NOMO-1 treated with dmso at 0.1 percent for 144 hours (cell line): ENCODE measurements around the gene SLAMF7.

Experiments
- DNase-seq: peaks from one replicate; lab custom pipeline; 2025; ENCODE audit not compliant: unreplicated experiment; lab: John Stamatoyannopoulos, UW

Gene SLAMF7

GRCh38 chr1:160744852-160745520, 5.9 kb downstream of the SLAMF7 start:
- DNase-seq: no peak

GRCh38 chr1:160745551-160745950, 6.5 kb downstream of the SLAMF7 start:
- no peak for DNase-seq

- DNase-seq: no peak
Observed at GRCh38 chr1:160746836-160747500, 7.9 kb downstream of the SLAMF7 start.

- no peak for DNase-seq
Observed at GRCh38 chr1:160747717-160748116, 8.7 kb downstream of the SLAMF7 start.

GRCh38 chr1:160748181-160748877, 9.3 kb downstream of the SLAMF7 start:
- DNase-seq: no peak

- DNase-seq: no peak
Observed at GRCh38 chr1:160748878-160749269, 9.8 kb downstream of the SLAMF7 start.

- DNase-seq: no peak
Observed at GRCh38 chr1:160750608-160751007, 11.6 kb downstream of the SLAMF7 start.

- DNase-seq: no peak
Observed at GRCh38 chr1:160752406-160752805, 13.4 kb downstream of the SLAMF7 start.

GRCh38 chr1:160752924-160753323, 13.9 kb downstream of the SLAMF7 start:
- no peak for DNase-seq

- no peak for DNase-seq
Observed at GRCh38 chr1:160753594-160753993, 14.5 kb downstream of the SLAMF7 start.

GRCh38 chr1:160755461-160755860, 16.4 kb downstream of the SLAMF7 start:
- DNase-seq: no peak

- DNase-seq: no peak
Observed at GRCh38 chr1:160755911-160756848, 17.1 kb downstream of the SLAMF7 start.

GRCh38 chr1:160756849-160757201, 17.8 kb downstream of the SLAMF7 start:
- no peak for DNase-seq

- DNase-seq: no peak
Observed at GRCh38 chr1:160758521-160758920, 19.5 kb downstream of the SLAMF7 start.

- no peak for DNase-seq
Observed at GRCh38 chr1:160759740-160760139, 20.7 kb downstream of the SLAMF7 start.

GRCh38 chr1:160761046-160761445, 22.0 kb downstream of the SLAMF7 start:
- DNase-seq: no peak

GRCh38 chr1:160761886-160762285, 22.8 kb downstream of the SLAMF7 start:
- DNase-seq: no peak

- DNase-seq: no peak
Observed at GRCh38 chr1:160763993-160764392, 24.9 kb downstream of the SLAMF7 start.

GRCh38 chr1:160767395-160768294, 28.6 kb downstream of the SLAMF7 start:
- no peak for DNase-seq

- DNase-seq: peak; percentile 57
Observed at GRCh38 chr1:160768295-160768657, 29.2 kb downstream of the SLAMF7 start.
